HTR-8/SVneo (cell line): Measurements from ENCODE around the gene RELN.
"Not testable (repeated sequence)": the region's sequence is repeated elsewhere in the genome, so short reads cannot be mapped to it uniquely, and the experiment has no call there.

ENCODE experiments used
- DNase-seq: peaks from one replicate; pipeline ENCODE4 v3.0.0; 2011; ENCODE audit warnings: low spot score, mixed read lengths; ENCODE audit not compliant: insufficient read length
- FAIRE-seq: peaks from 2 replicates; lab custom pipeline; 2011; peaks lifted over from hg19 to GRCh38; lab: Jason Lieb, UNC

RELN gene

GRCh38 chr7:103797647-103798307 lies 191.7 kb downstream of the RELN start:
- FAIRE-seq: no peak
- no peak for DNase-seq

- DNase-seq (no peak), FAIRE-seq (no peak)
These were observed 193.0 kb downstream of the RELN start for GRCh38 chr7:103796327-103796962.

GRCh38 chr7:103795787-103796186 lies 193.7 kb downstream of the RELN start:
- FAIRE-seq (no peak), DNase-seq (no peak)

- FAIRE-seq: no peak
- no peak for DNase-seq
These were observed 194.4 kb downstream of the RELN start for GRCh38 chr7:103795107-103795506.

GRCh38 chr7:103794424-103794823 lies 195.0 kb downstream of the RELN start:
- FAIRE-seq (no peak), DNase-seq (no peak)

GRCh38 chr7:103793614-103794013 lies 195.8 kb downstream of the RELN start:
- FAIRE-seq: no peak
- no peak for DNase-seq

GRCh38 chr7:103791894-103792293 lies 197.6 kb downstream of the RELN start:
- FAIRE-seq: no peak
- no peak for DNase-seq

- not testable (repeated sequence) for FAIRE-seq, DNase-seq
These were observed 202.4 kb downstream of the RELN start for GRCh38 chr7:103787041-103787440.

GRCh38 chr7:103784646-103785286 lies 204.7 kb downstream of the RELN start:
- FAIRE-seq (no peak), DNase-seq (no peak)

- DNase-seq (no peak), FAIRE-seq (no peak)
These were observed 208.0 kb downstream of the RELN start for GRCh38 chr7:103781409-103781808.

GRCh38 chr7:103780561-103780960 lies 208.9 kb downstream of the RELN start:
- not testable (repeated sequence) for FAIRE-seq, DNase-seq

GRCh38 chr7:103777440-103777839 lies 212.0 kb downstream of the RELN start:
- no peak for DNase-seq
- FAIRE-seq: no peak

- FAIRE-seq (no peak), DNase-seq (no peak)
These were observed 215.7 kb downstream of the RELN start for GRCh38 chr7:103773726-103774125.

GRCh38 chr7:103772171-103772773 lies 217.2 kb downstream of the RELN start:
- FAIRE-seq: no peak
- DNase-seq: no peak

- DNase-seq: no peak
- no peak for FAIRE-seq
These were observed 218.2 kb downstream of the RELN start for GRCh38 chr7:103771294-103771693.

- no peak for DNase-seq
- FAIRE-seq: no peak
These were observed 222.8 kb downstream of the RELN start for GRCh38 chr7:103766660-103767059.

GRCh38 chr7:103765901-103766300 lies 223.6 kb downstream of the RELN start:
- no peak for FAIRE-seq
- DNase-seq: no peak

GRCh38 chr7:103764901-103765300 lies 224.6 kb downstream of the RELN start:
- FAIRE-seq (no peak), DNase-seq (no peak)

- FAIRE-seq (no peak), DNase-seq (no peak)
These were observed 226.6 kb downstream of the RELN start for GRCh38 chr7:103762877-103763276.

- no peak for DNase-seq
- no peak for FAIRE-seq
These were observed 227.2 kb downstream of the RELN start for GRCh38 chr7:103762065-103762760.
